Suppressor macrophage treated with lipopolysaccharide for 4 hours (primary cell): ENCODE measurements around the gene TOR3A.
A peak's percentile ranks its signal among the peaks of the same experiment; 100 is the strongest.

Experiments used
- DNase-seq: peaks from one replicate; pipeline ENCODE4 v3.0.0-alpha.2; 2020

Gene TOR3A

DNA sequence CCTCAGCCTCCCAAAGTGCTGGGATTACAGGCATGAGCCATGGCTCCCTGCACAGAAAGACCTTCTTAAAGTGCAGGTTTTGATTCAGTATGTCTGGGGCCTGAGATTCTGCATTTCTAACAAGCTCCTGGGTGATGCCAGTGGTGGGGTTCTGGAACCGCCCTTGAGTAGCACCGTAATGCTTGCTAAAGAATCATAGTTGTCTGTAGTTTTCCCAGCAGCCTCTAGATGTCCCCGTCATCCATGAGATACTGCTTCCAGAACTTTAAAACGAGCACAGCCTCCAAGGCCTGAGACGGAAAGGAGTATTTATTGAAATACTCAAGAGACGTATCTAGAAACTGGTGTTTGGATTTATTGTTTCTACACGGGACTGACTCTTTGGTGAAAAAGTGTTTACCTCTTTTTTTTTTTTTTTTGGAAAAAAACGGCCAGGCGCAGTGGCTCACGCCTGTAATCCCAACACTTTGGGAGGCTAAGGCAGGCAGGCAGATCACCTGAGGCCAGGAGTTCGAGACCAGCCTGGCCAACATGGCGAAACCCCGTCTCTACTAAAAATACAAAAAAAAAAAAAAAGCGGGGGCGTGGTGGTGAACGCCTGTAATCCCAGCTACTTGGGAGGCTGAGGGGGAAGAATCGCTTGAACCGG lies 2.6 kb upstream of the TOR3A start:
- DNase-seq = peak; percentile 84

DNA sequence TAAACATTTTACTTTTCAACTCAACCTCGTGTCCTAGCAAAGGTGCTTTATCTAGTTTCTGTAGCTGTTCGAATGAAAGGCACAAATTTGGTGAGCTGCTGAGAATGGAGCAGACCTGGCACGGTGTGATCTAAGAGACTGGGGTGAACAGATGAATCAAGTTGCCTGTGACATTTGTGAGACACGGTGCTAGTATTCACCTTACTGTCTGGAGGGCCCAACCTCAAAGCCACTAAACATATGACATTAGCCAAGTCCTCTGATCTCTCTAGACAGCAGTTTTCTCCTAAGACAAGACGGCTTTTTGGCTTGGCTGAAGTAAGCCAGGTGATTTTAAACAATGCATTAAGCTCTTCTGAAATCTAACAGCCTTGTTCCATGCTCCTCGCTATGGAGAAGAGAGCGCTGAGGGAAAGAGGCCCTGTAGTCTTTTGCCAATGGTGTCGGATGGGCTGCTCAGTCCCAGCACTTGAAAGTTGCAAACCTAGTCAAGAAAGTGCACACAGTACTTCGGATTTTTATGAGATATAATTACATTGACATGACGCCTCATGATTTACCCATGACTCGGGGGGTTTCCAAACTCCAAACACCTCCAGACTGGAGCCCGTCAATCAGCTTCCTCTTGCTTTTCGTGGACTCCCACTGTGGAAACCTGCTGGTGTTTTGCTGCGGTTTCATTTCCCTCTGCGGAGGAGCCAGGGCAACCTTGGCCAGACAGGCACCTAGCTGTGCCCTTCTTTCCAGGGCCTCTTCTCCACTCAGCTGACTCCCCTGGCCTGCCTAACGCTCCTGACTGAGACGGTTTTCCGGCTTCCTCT lies 794 bp upstream of the TOR3A start:
- DNase-seq = peak; percentile 78

- DNase-seq = peak; percentile 35
Observed at GRCh38 chr1:179082333-179082998, 596 bp downstream of the TOR3A start.

GRCh38 chr1:179082999-179083335 lies 1.1 kb downstream of the TOR3A start:
- DNase-seq = peak; percentile 58

- no peak for DNase-seq
Observed at GRCh38 chr1:179083533-179083932, 1.7 kb downstream of the TOR3A start.

DNA sequence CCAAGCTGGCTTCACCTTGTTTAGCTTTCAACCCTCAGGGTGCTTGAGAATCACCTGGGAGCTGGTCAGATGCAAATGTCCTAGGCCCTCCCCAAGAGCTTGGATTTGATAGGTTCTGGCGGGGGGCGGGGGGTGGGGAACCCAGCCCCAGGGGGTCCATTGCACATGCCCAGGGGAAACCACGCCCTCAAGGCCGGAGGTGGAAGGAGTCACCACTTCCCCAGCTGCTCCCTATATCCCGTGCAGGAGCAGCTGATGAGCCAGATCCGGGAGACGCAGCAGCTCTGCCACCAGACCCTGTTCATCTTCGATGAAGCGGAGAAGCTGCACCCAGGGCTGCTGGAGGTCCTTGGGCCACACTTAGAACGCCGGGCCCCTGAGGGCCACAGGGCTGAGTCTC lies 5.8 kb downstream of the TOR3A start:
- DNase-seq = no peak

- DNase-seq = no peak
Observed at GRCh38 chr1:179089827-179090482, 8.1 kb downstream of the TOR3A start.

DNA sequence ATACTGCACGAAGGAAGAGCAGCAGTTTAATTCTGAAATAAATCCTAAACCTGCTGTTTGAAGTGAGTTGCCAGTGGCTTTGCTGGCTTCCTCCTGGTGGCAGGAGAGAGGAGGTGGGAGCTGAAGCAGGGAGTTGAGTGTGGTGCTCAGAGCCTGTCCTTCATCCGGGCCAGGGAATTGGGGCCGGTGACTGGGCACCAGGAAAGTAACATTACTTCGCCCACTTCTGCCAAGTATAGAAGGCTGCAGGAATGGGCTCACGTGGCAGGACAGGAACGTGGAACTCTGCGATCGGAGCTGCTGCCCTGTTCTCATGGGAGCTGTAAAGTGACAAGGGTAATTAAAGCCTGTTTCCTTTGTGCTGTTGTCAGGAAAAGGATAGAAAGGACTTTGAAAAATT lies 8.7 kb downstream of the TOR3A start:
- DNase-seq = no peak

DNA sequence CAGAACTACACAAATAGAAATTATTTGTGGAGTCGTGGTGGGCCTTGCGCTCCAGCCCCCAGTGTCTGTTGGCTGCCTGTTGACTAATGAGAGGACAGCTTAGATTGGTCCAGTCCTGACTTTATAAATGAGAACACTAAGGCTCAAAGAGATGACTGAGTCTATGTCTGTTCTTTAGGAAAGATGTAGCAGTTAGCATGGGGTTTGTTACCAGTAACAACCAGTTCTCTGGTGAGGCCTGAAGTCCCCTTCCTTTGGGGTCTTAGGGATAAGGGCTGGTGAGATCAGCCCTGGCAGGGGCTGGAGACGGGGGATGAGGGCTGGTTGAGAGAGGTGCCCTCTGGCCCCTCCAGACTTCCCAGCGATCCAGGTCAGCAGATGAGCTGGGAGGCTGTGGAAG lies 9.1 kb downstream of the TOR3A start:
- no peak for DNase-seq

DNA sequence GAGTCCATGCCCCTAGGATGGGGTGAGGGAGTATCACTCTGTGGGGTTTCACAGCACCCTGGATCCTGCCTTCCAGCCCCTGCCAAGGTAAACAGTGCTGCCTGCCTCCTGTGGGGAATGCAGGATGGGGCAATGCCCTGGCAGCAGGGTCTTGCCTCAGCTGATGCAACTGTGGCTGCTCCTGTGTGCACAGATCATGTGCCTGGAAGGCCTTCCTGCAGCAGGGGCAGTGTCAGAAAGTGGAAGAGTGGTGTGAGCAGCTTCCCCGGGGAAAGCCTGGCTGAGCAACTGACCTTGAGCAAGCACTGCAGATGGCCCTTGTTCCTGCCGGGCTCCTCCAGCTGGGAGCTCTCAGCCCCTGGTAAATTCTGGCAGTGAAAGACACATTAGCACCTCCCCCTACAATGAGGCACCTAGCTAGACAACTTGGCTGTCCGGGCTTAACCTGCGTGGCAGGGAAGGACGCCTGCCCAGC lies 9.9 kb downstream of the TOR3A start:
- DNase-seq = peak; percentile 60

- no peak for DNase-seq
Observed at GRCh38 chr1:179092896-179093461, 11.1 kb downstream of the TOR3A start.

- no peak for DNase-seq
Observed at GRCh38 chr1:179094818-179095217, 12.9 kb downstream of the TOR3A start.

DNA sequence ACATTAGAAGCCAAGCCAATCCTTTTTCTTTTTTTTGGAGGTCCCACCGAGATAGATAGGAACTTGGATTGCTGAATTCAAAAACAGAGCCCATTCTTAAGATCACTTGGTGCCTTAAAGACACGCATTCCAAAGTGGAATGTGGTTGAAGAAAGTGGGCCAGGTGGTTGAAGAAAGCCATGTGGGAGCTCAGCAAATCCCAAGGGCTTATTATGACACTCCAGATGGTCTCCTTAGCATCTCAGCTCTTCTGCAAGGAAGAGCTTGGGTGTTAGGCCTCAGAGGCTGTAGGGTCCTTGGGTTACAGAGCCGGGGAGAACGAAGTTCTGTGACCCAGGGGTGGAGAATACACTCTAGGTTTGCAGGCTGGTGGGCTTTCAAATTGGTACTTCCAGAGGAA lies 13.5 kb downstream of the TOR3A start:
- no peak for DNase-seq

GRCh38 chr1:179095924-179096323 lies 14.1 kb downstream of the TOR3A start:
- DNase-seq = no peak

- DNase-seq = no peak
Observed at GRCh38 chr1:179099891-179100290, 18.0 kb downstream of the TOR3A start.

- no peak for DNase-seq
Observed at GRCh38 chr1:179101566-179101965, 19.7 kb downstream of the TOR3A start.

DNA sequence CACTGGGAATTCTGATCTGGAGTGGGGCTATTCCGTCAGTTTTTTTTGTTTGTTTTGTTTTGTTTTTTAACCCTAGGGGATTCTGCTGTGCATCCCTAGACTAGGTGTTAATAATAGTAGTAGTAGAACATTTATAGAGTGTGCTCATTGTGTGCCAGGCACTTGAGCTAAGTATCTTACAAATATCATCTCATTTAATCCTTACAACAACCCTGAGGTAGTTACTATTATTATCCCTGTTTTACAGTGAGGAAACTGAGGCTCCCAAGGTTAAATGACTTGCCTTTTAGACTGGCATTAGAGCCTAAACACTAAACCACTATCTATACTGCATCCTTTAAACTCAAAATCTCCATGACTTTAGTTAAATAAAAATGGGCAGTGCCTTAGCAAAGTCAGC lies 22.1 kb downstream of the TOR3A start:
- DNase-seq = no peak

- DNase-seq = no peak
Observed at GRCh38 chr1:179104611-179105250, 22.9 kb downstream of the TOR3A start.

DNA sequence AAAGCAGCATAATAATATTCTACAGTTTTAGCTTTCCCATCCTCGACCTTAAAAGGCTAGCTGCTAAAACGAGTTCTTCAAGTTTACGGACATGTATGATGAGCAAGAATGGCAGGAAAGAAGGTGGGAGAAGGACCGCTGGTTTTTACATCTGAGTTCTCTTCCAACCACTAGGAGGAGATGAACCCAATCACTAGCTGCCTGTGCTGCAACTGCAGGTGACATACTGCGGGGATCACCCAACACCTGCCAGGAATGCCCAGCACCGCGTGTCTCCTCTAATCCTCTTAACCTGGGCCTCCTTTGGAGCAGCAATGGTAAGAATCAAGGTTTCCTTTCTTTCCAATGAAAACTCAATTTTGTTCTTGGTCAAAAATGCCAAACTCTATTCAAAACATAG lies 23.5 kb downstream of the TOR3A start:
- no peak for DNase-seq

DNA sequence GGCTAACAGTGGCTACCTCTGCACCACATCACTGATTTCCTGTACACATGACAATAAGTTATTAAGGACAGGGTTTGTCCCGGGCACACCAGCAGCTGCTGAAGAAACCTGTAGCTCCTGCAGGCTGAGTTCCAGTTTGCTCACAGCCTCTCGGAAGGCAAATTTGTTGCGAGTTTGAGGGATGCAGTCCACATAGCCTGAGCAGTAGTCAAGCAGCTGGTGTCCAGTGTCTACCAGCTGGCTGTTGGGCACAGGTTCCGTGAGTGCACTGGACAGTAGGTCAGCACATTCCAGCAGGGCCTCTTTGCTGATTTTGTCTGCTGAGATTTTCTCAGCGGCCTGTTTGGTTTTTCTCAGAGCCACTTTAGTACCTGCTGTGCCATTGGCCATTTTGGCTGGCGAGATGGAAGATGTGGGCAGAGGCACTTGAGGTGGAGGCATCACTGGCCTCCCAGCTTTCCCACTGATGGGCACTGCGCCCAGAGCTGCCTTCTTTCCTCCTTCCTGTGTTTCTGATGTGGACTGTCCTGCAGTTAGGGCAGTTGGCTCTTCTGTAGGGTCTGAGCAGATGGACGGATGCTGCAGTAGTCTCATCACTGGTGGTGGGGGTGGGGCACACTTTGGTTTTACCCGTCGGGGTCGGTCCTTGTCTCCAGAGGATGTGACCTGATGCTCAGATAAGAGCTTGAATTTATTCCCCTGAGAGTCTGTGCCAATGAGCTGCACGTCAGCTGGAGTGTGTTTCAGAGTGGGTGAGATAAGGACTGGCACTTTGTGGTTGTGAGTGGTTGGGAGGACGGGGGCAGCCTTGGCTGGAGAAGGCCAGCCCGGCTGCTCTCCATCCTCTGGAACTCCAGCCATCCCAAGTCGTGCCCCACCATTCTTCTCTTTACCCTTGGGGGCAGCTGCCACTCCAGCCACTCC lies 26.1 kb downstream of the TOR3A start:
- no peak for DNase-seq

DNA sequence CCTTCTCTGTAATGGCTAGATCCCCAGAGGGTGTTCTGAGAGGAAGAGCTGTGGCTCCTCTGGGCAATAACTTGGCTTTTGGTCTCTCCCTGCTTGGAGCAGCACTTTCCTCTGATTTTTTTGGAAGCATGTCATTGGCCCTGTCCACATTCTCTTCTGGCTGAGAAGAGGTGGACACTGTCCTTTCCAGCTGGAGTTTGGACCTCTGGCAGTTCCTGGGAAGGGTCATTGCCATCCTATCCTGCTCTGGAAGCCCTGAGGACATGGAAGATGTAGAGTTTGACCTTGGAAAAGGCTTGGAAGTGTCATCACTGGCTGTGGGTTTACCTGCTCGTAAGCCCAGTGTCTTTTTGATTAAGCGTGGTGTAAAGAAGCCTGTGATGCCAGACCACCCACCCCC lies 26.8 kb downstream of the TOR3A start:
- DNase-seq = no peak

DNA sequence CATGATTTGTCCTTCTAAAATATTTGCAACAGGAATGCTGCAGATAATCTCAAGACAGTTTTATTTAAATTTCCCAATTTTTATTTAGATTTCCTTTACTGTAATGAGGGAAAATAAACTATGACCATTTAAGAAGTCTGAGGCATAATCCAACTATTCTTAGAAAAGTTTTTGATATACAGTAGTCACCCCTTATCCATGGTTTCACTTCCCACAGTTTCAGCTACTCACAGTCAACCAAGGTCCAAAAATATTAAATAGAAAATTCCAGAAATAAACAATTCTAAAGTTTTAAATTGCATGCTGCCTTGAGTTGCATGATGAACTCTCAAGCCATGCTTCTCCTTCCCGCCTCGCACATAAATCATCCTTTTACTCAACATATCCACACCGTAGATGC lies 33.3 kb downstream of the TOR3A start:
- no peak for DNase-seq
